ELR (cell line): ENCODE results near the gene HAS3.
"Not testable (repeated sequence)": the region's sequence is repeated elsewhere in the genome, so short reads cannot be mapped to it uniquely, and the experiment has no call there.

Experiments
- DNase-seq: peaks from one replicate; pipeline ENCODE4 v3.0.0-alpha.2; 2015; ENCODE audit warnings: low read depth

HAS3 gene

DNA sequence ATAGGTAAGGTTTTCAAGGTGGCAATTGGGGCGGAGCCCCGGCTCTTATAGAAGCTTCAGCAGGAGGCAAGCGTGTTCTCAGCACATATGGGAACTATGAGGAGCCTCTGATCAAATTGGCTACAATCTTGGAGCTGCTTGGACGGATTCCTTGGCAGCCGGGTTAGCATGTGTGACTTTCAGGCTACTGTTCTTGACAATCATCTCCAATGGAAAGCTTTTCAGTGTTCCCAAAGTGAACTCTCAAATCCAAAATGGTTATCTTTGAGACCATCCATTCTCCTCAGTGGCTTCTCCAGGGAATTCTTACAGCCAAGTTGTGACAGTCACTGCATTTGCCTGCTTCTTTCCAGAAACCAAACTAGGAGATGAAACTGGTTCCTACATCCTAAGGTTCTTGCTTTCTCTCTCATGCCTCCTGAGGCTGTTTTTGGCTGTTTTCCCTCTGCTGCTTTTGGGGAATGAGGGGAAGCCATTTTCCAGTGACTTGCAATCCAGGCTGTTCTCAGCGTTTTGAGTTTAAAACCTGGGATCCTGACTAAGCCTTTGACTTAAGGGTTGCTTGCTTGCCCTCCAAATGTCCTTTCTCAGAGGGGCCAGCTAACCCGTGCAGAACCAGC lies 10.9 kb downstream of the HAS3 start:
- DNase-seq = no peak

DNA sequence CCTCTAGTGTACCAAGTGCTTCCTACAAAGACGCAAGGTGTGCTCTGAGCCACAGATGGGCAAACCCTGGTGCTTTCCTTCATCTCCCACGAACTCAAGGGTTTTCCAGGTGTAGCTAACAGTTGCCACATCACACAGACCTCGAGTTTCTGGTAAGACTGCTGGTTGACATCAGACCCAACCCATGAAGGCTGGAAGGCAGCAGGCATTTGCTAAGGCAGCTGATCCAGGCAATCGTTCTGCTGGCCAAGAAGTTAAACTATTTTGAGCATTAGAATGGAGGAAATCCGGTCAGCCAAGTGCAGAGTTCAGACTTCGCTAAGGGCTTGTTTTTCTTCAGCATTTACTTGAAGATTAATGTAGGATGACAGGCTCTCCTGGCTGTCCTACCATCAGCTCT lies 11.5 kb downstream of the HAS3 start:
- no peak for DNase-seq

DNA sequence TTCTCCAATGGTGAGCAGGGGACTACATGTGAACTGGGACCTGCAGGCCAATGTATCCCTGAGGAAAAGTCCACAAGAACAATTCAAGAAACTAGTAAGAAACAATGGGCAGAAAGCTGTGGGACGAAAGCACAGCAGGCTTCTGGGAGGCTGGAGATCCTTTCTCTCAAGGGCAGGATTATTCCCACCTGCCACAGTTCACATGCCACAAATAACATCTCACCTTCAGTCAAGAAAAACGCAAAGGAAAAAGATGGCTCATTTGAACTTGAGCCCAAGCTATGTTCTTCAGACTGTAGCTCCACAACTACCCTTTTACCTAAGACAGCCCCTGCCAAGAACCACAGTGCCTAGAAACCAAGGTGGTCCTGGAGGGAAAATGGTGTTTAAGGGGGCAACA lies 13.0 kb downstream of the HAS3 start:
- DNase-seq = no peak

GRCh38 chr16:69118994-69119393 lies 13.5 kb downstream of the HAS3 start:
- no peak for DNase-seq

GRCh38 chr16:69119536-69119935 lies 14.1 kb downstream of the HAS3 start:
- DNase-seq = no peak

DNA sequence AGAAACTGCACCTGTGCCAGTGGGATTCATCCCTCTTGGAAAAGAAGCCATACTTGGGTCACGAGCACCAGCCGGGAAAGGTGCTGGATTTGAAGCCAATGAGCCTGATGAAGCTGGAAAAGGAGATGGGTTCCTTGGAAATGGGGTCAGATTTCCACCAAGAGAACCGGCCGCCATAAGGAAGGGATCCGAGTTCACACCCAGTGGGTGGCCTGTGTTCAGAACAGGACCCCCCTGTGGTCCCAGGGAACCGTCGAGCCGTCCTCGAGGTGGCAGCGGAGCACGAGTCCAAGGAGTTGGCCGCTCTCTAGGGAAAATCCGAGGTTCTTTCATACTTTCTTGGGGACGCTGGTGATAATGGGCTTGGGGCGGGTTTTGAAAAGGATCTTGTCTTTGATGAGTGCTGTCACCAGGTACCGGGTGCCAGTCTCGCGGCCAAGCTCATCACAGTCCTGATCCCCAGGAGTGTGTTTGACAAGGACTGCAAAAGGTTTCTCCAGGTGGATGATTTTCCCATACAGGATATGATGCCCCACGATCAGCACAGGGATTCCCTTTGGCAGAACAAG lies 14.7 kb downstream of the HAS3 start:
- DNase-seq = no peak

GRCh38 chr16:69123910-69124309 lies 18.5 kb downstream of the HAS3 start:
- peak; percentile 87 for DNase-seq

GRCh38 chr16:69124406-69124805 lies 19.0 kb downstream of the HAS3 start:
- not testable (repeated sequence) for DNase-seq

- not testable (repeated sequence) for DNase-seq
These were observed 19.5 kb downstream of the HAS3 start for GRCh38 chr16:69124961-69125360.

- no peak for DNase-seq
These were observed 20.8 kb downstream of the HAS3 start for GRCh38 chr16:69126221-69126620.

DNA sequence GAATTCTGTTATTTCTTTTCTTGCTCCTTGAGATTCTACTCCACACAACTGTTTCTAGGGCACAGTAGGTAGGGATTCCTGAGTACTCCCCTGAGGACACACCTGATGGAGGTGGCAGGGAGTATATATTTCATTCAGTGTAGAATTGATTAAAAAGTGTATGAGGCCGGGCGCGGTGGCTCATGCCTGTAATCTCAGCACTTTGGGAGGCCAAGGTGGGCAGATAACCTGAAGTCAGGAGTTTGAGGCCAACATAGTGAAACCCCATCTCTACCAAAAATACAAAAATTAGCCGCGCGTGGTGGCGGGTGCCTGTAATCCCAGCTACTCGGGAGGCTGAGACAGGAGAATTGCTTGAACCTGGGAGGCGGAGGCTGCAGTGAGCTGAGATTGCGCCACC lies 21.3 kb downstream of the HAS3 start:
- DNase-seq = not testable (repeated sequence)

DNA sequence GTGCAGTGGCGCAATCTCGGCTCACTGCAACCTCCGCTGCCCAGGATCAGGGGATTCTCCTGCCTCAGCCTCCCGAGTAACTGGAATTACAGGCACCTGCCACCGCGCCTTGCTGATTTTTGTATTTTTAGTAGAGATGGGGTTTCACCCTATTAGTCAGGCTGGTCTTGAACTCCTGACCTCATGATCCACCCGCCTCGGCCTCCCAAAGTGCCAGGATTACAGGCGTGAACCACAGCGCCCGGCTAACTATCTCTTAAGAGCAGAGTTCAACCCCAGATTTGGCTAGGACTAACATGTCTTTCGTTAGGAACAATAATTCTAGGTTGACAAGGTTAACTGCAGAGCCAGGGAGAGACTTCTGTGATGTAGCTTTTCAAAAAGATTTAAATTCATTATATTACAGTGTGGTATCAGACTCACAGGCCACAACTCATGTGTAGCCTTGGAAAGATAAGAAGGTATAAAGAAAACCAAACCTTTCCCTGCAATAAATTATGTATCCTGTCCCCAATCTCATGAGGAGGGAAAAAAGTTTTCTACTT lies 22.6 kb downstream of the HAS3 start:
- no peak for DNase-seq

DNA sequence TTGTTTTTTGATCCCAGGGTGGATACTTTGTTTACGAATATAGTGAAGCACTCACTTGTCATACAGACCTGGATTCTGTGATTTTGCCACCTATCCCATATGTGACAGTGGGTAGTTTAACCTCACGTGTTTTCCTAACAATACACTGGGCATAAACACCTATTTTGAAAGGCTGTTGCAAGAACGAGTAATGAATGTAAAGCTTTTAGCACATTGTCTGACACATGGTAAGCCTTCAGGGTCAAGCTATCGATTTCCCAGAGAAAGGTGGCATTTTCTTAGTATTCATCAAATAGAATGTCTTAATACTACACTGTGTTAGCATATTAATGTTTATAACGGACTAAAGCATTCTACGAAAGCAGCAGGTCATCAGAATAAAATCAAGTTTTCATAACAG lies 25.0 kb downstream of the HAS3 start:
- no peak for DNase-seq

- DNase-seq = peak; percentile 39
These were observed 25.9 kb downstream of the HAS3 start for GRCh38 chr16:69131167-69131838.

- DNase-seq = peak; percentile 91
These were observed 26.5 kb downstream of the HAS3 start for GRCh38 chr16:69131839-69132423.

DNA sequence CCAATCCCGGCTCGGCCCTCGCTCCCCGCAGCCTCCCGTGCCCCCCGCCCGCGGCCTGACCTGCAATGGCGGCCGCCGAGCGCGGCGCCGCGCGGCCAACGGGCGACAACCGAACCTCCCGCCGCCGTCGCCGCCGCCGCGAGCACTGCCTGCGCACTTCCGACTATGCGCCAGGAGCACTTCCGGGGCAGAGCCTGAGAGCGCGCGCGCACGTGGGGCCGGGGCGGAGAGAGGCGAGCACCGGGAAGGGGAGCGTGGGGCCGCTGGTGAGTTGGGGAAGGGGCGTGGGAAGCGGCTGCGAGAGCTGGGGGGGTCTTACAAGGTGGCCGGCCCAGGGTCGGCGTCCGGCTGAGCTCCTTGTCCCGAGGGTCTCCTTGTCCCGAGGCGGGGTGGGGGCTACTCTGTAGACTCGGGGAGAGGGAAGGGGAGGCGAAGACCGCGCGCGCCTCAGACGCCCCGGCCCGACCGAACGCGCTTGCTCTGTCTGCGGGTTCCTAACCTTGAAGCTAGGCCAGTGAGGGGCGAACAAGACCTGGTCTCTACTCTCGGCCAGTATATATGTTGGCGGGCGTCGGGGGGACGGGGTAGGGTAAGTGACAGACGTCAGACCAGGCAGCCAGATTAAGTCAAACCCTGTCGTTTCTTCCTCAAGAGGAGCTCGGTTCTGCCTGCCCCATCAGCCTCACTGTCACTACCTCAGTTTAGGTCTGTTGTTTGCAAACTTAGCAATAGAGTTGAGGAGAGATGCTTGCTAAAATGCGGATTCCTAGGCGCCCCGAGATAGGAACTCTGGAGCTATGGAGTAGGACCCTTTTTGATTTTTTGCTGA lies 27.2 kb downstream of the HAS3 start, which contains the start of the genes CHTF8 and UTP4:
TSS of gene CHTF8 (minus strand) at position 165 of the 829 bp plus-strand sequence. CDS start 11,130 bp downstream, outside the sequence.
TSS of gene UTP4 (plus strand) at position 226 of the 829 bp plus-strand sequence. CDS start 811 bp downstream, outside the sequence.
- DNase-seq = peak; percentile 90

GRCh38 chr16:69133373-69133954 lies 28.0 kb downstream of the HAS3 start:
- no peak for DNase-seq

- DNase-seq = no peak
These were observed 33.2 kb downstream of the HAS3 start for GRCh38 chr16:69138608-69139007.

- not testable (repeated sequence) for DNase-seq
These were observed 34.0 kb downstream of the HAS3 start for GRCh38 chr16:69139464-69139863.

GRCh38 chr16:69141014-69141413 lies 35.6 kb downstream of the HAS3 start:
- no peak for DNase-seq

- no peak for DNase-seq
These were observed 36.5 kb downstream of the HAS3 start for GRCh38 chr16:69141936-69142335.
